ENCODE measurements around the gene TRIM8.

- TF ChIP-seq, protein P1, sequence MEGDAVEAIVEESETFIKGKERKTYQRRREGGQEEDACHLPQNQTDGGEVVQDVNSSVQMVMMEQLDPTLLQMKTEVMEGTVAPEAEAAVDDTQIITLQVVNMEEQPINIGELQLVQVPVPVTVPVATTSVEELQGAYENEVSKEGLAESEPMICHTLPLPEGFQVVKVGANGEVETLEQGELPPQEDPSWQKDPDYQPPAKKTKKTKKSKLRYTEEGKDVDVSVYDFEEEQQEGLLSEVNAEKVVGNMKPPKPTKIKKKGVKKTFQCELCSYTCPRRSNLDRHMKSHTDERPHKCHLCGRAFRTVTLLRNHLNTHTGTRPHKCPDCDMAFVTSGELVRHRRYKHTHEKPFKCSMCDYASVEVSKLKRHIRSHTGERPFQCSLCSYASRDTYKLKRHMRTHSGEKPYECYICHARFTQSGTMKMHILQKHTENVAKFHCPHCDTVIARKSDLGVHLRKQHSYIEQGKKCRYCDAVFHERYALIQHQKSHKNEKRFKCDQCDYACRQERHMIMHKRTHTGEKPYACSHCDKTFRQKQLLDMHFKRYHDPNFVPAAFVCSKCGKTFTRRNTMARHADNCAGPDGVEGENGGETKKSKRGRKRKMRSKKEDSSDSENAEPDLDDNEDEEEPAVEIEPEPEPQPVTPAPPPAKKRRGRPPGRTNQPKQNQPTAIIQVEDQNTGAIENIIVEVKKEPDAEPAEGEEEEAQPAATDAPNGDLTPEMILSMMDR (IDR thresholded peaks at IDR 0.05): no peak
- TF ChIP-seq POLR2A (IDR thresholded peaks at IDR 0.05): no peak
These were observed 7.3 kb downstream of the TRIM8 start for GRCh38 chr10:102651455-102652169.

Data from vagina (tissue), 2 donors.